Uterus (tissue), 4 donors: ENCODE results near the gene VEGFD. TPM values are rescaled to one million over a fixed set of nuclear protein-coding genes. Genes with fewer than 3 reads are reported as not detected.

ENCODE experiments used
- DNase-seq, 2 donors: peaks; one replicate each; pipeline ENCODE4 v3.0.0-alpha.2; 2019 to 2020
- H3K27ac ChIP-seq, 2 donors: fragments of 200-600 bp; sonication (generic); 1 replicate in 1 of 2; 2 replicates in 1 of 2; pipeline ENCODE4 v1.5.1; 2016 to 2018
- H3K27me3 ChIP-seq, 2 donors: fragments of 200-600 bp; sonication (generic); one replicate each; pipeline ENCODE4 v1.5.1; 2018 to 2019; ENCODE audit warnings: control low read depth in 1 of 2
- H3K36me3 ChIP-seq, 2 donors: fragments of 200-600 bp; sonication (generic); one replicate each; pipeline ENCODE4 v1.5.1; 2019; ENCODE audit warnings: control low read depth in 1 of 2
- H3K4me1 ChIP-seq, 2 donors: fragments of 200-600 bp; sonication (generic); one replicate each; pipeline ENCODE4 v1.5.1; 2018 to 2019; ENCODE audit warnings: control low read depth in 1 of 2
- H3K4me3 ChIP-seq, 2 donors: fragments of 200-600 bp; sonication (generic); 1 replicate in 1 of 2; 2 replicates in 1 of 2; pipeline ENCODE4 v1.5.1; 2018 to 2019; ENCODE audit warnings: mild to moderate bottlenecking in 1 of 2
- H3K9me3 ChIP-seq, 2 donors: fragments of 200-600 bp; sonication (generic); one replicate each; pipeline ENCODE4 v1.5.1; 2019; ENCODE audit warnings: control low read depth in 1 of 2
- CTCF ChIP-seq, 4 experiments: fragments of 200-600 bp in 2 of 4; fragments of 450-650 bp in 2 of 4; sonication (generic) in 2 of 4; IDR thresholded peaks; one replicate each; pipeline ENCODE4 v1.5.1; 2016 to 2019; ENCODE audit warnings: antibody characterized with exemption in 4 of 4, mild to moderate bottlenecking in 2 of 4, moderate library complexity in 1 of 4
- POLR2A ChIP-seq, 2 donors: fragments of 450-650 bp; IDR thresholded peaks; one replicate each; pipeline ENCODE4 v1.6.1; 2016; ENCODE audit warnings: antibody characterized with exemption in 2 of 2, mild to moderate bottlenecking in 1 of 2, moderate library complexity in 1 of 2
- intact Hi-C: fragments of 100-400 bp; cut with DNase I; formaldehyde crosslinking; loops from one replicate; pipeline ENCODE4 v1.15.1; 2023; ENCODE audit warnings: low total_unique reads
- total RNA-seq, 4 donors: library from RNA; depleted of rRNA in 3 of 4; stranded (reverse); fragments of >200 nt in 3 of 4; gene quantifications; one replicate each; pipeline versions ENCODE4 v1.1.0 to v1.2.4, GENCODE V29; 2014 to 2023
- donor health status: DM: yes; HTN: yes; CAD: no.

VEGFD gene
- total RNA-seq, 4 donors from 2014 or later, result 2.9 to 13.2 (median 6.2) TPM; not detected in 1

GRCh38 chrX:15349046-15349445 is 35.2 kb downstream of the VEGFD start:
- H3K27ac ChIP-seq, result no peak overlapping the region
- no peaks in the 10 kb centered on the region for H3K27me3 ChIP-seq
- no peaks in the 10 kb centered on the region for H3K9me3 ChIP-seq
- H3K36me3 ChIP-seq, result no peaks in the 10 kb centered on the region
- peak in 1 of 2 donors; percentile 52 for DNase-seq
- no peak for TF ChIP-seq POLR2A (IDR thresholded peaks at IDR 0.05)
- peak; percentile 45 to 66 (median 55) for TF ChIP-seq CTCF (IDR thresholded peaks at IDR 0.05)
- H3K4me3 ChIP-seq, result no peak overlapping the region
- no peaks in the 10 kb centered on the region for H3K4me1 ChIP-seq
- intact Hi-C loops, result loop anchor here (10.0 kb wide), 1 partner anchor 116 kb away; no protein-coding TSS in a partner anchor

GRCh38 chrX:15345976-15346375 is 38.2 kb downstream of the VEGFD start:
- no peak overlapping the region for H3K27ac ChIP-seq
- H3K27me3 ChIP-seq, result no peaks in the 10 kb centered on the region
- H3K9me3 ChIP-seq, result no peaks in the 10 kb centered on the region
- no peaks in the 10 kb centered on the region for H3K4me1 ChIP-seq
- H3K4me3 ChIP-seq, result no peak overlapping the region
- DNase-seq, result no peak
- H3K36me3 ChIP-seq, result no peaks in the 10 kb centered on the region
- TF ChIP-seq POLR2A (IDR thresholded peaks at IDR 0.05) (no peak), CTCF (IDR thresholded peaks at IDR 0.05) (no peak)
- intact Hi-C loops, result loop anchor here (10.0 kb wide), 1 partner anchor 119 kb away; no protein-coding TSS in a partner anchor

- Histone ChIP-seq H3K36me3 (no peaks in the 10 kb centered on the region), H3K4me3 (no peak overlapping the region), H3K27me3 (no peaks in the 10 kb centered on the region), H3K4me1 (no peaks in the 10 kb centered on the region), H3K9me3 (no peaks in the 10 kb centered on the region), H3K27ac (no peak overlapping the region)
- TF ChIP-seq POLR2A (IDR thresholded peaks at IDR 0.05) (no peak), CTCF (IDR thresholded peaks at IDR 0.05) (no peak)
- intact Hi-C loops, result loop anchor here (10.0 kb wide), 1 partner anchor 121 kb away; no protein-coding TSS in a partner anchor
- DNase-seq, result no peak
Observed at GRCh38 chrX:15344106-15344505, 40.1 kb downstream of the VEGFD start.

GRCh38 chrX:15343075-15343476 is 41.1 kb downstream of the VEGFD start:
- TF ChIP-seq CTCF (IDR thresholded peaks at IDR 0.05) (no peak), POLR2A (IDR thresholded peaks at IDR 0.05) (no peak)
- no peaks in the 10 kb centered on the region for H3K27me3 ChIP-seq
- intact Hi-C loops, result loop anchor here (10.0 kb wide), 1 partner anchor 122 kb away; no protein-coding TSS in a partner anchor
- H3K36me3 ChIP-seq, result no peaks in the 10 kb centered on the region
- no peaks in the 10 kb centered on the region for H3K9me3 ChIP-seq
- no peak overlapping the region for H3K4me3 ChIP-seq
- DNase-seq, result no peak
- H3K4me1 ChIP-seq, result no peaks in the 10 kb centered on the region
- H3K27ac ChIP-seq, result no peak overlapping the region

GRCh38 chrX:15340867-15341266 is 43.3 kb downstream of the VEGFD start:
- no peaks in the 10 kb centered on the region for H3K9me3 ChIP-seq
- no peak overlapping the region for H3K4me3 ChIP-seq
- intact Hi-C loops, result loop anchor here (10.0 kb wide), 1 partner anchor 124 kb away; no protein-coding TSS in a partner anchor
- DNase-seq, result no peak
- no peaks in the 10 kb centered on the region for H3K36me3 ChIP-seq
- no peak for TF ChIP-seq CTCF (IDR thresholded peaks at IDR 0.05)
- TF ChIP-seq POLR2A (IDR thresholded peaks at IDR 0.05), result no peak
- no peaks in the 10 kb centered on the region for H3K4me1 ChIP-seq
- H3K27ac ChIP-seq, result no peak overlapping the region
- no peaks in the 10 kb centered on the region for H3K27me3 ChIP-seq
